Fibroblast of lung (primary cell): Measurements from ENCODE around the gene RTCB. TPM values are rescaled to one million over a fixed set of nuclear protein-coding genes. Genes with fewer than 3 reads are reported as not detected.
"Not testable (repeated sequence)": the region's sequence is repeated elsewhere in the genome, so short reads cannot be mapped to it uniquely, and the experiment has no call there.

ENCODE experiments used
- DNase-seq, 2 donors: peaks; one replicate each; pipeline versions ENCODE4 v3.0.0 to v3.0.0-alpha.2; 2010; ENCODE audit warnings: low read depth in 2 of 2
- H2AFZ ChIP-seq: 2 replicates; pipeline ENCODE4 v1.5.1; 2012; ENCODE audit warnings: low read length, control low read depth, inconsistent platforms
- H3K27ac ChIP-seq: 2 replicates; pipeline ENCODE4 v1.5.1; 2011; ENCODE audit warnings: low read length, control low read depth; ENCODE audit not compliant: insufficient read depth
- H3K27me3 ChIP-seq: 2 replicates; pipeline ENCODE4 v1.5.1; 2011; ENCODE audit warnings: mild to moderate bottlenecking, low read length; ENCODE audit not compliant: control insufficient read depth, insufficient read depth
- H3K36me3 ChIP-seq: 2 replicates; pipeline ENCODE4 v1.5.1; 2011; ENCODE audit warnings: low read length; ENCODE audit not compliant: control insufficient read depth, insufficient read depth
- H3K4me1 ChIP-seq: 2 replicates; pipeline ENCODE4 v1.5.1; 2011; ENCODE audit warnings: low read length; ENCODE audit not compliant: control insufficient read depth, insufficient read depth; ENCODE audit errors: extremely low read depth
- H3K4me2 ChIP-seq: 2 replicates; pipeline ENCODE4 v1.5.1; 2011; ENCODE audit warnings: low read length, control low read depth; ENCODE audit not compliant: insufficient read depth; ENCODE audit errors: extremely low read depth
- H3K4me3 ChIP-seq, 4 experiments: fragments of 200-600 bp in 1 of 4; sonication (generic) in 1 of 4; replicated peaks in 1 of 4; 2 replicates each; pipeline ENCODE4 v1.5.1; 2011 to 2016; ENCODE audit warnings: low read length in 4 of 4, low read depth in 3 of 4, mild to moderate bottlenecking in 3 of 4, control low read depth in 2 of 4, inconsistent platforms in 1 of 4, mixed read lengths in 1 of 4; ENCODE audit not compliant: insufficient read depth in 1 of 4; ENCODE audit errors: control extremely low read depth in 1 of 4
- H3K79me2 ChIP-seq: 2 replicates; pipeline ENCODE4 v1.5.1; 2012; ENCODE audit warnings: mild to moderate bottlenecking, low read length, inconsistent platforms; ENCODE audit not compliant: control insufficient read depth, insufficient read depth
- H3K9ac ChIP-seq: 2 replicates; pipeline ENCODE4 v1.5.1; 2011; ENCODE audit warnings: mild to moderate bottlenecking, low read length, control low read depth; ENCODE audit not compliant: insufficient read depth
- H3K9me3 ChIP-seq: 2 replicates; pipeline ENCODE4 v1.5.1; 2012; ENCODE audit warnings: low read depth, low read length; ENCODE audit not compliant: control insufficient read depth, insufficient read depth
- H4K20me1 ChIP-seq: 2 replicates; pipeline ENCODE4 v1.5.1; 2011; ENCODE audit warnings: low read length; ENCODE audit not compliant: control insufficient read depth, insufficient read depth; ENCODE audit errors: extremely low read depth
- CTCF ChIP-seq, 2 donors: IDR thresholded peaks in 1 of 2; conservative IDR thresholded peaks in 1 of 2; 1 replicate in 1 of 2; 2 replicates in 1 of 2; pipeline ENCODE4 v1.5.1; 2011 to 2012; ENCODE audit warnings: low read length in 2 of 2, control low read depth in 1 of 2, inconsistent platforms in 1 of 2, low read depth in 1 of 2, mild to moderate bottlenecking in 1 of 2
- EZH2 ChIP-seq: IDR thresholded peaks from 2 replicates; pipeline ENCODE4 v1.5.1; 2012; ENCODE audit warnings: low read length, control low read depth, mild to moderate bottlenecking; ENCODE audit errors: missing control alignments
- polyA plus RNA-seq, 2 donors: library from polyadenylated mRNA; depleted of rRNA in 1 of 2; stranded (reverse) in 1 of 2; unstranded in 1 of 2; fragments of >200 nt; gene quantifications; 2 replicates each; pipeline ENCODE4 v1.2.1, GENCODE V29; 2011 to 2012; ENCODE audit warnings: missing spikeins in 1 of 2
- total RNA-seq: library from RNA; depleted of rRNA; stranded (reverse); fragments of >200 nt; gene quantifications from 2 replicates; pipeline ENCODE4 v1.2.1, GENCODE V29; 2014

The RTCB gene
- total and polyA plus RNA-seq, 2 donors (not counting 1 experiment from before 2014, with no cell fraction given) = 88.7 to 111 TPM

GRCh38 chr22:32364210-32364609, 47.8 kb downstream of the RTCB start:
- H3K27me3 ChIP-seq = no peaks in the 10 kb centered on the region
- H2AFZ ChIP-seq = no peak overlapping the region
- no peaks in the 10 kb centered on the region for H4K20me1 ChIP-seq
- H3K4me2 ChIP-seq = no peak overlapping the region
- H3K4me1 ChIP-seq = no peaks in the 10 kb centered on the region
- no peaks in the 10 kb centered on the region for H3K36me3 ChIP-seq
- H3K9ac ChIP-seq = no peak overlapping the region
- H3K9me3 ChIP-seq = no peaks in the 10 kb centered on the region
- H3K27ac ChIP-seq = no peak overlapping the region
- no peaks in the 10 kb centered on the region for H3K79me2 ChIP-seq
- no peak for TF ChIP-seq CTCF (conservative IDR thresholded peaks at IDR 0.05 in 1 of 2, IDR thresholded peaks at IDR 0.05 in 1 of 2; ENCODE audit: low read depth in 1 of 2, low read length in 2 of 2)
- TF ChIP-seq EZH2 = no peak
- no peak for DNase-seq
- H3K4me3 ChIP-seq = no peak overlapping the region

- H3K27me3 ChIP-seq = no peaks in the 10 kb centered on the region
- H3K4me3 ChIP-seq = no peak overlapping the region
- no peaks in the 10 kb centered on the region for H3K79me2 ChIP-seq
- H3K36me3 ChIP-seq = no peaks in the 10 kb centered on the region
- H3K9ac ChIP-seq = no peak overlapping the region
- H2AFZ ChIP-seq = no peak overlapping the region
- no peaks in the 10 kb centered on the region for H3K4me1 ChIP-seq
- TF ChIP-seq EZH2 (no peak), CTCF (conservative IDR thresholded peaks at IDR 0.05 in 1 of 2, IDR thresholded peaks at IDR 0.05 in 1 of 2; ENCODE audit: low read depth in 1 of 2, low read length in 2 of 2) (no peak)
- no peaks in the 10 kb centered on the region for H3K9me3 ChIP-seq
- H4K20me1 ChIP-seq = no peaks in the 10 kb centered on the region
- H3K27ac ChIP-seq = no peak overlapping the region
- no peak overlapping the region for H3K4me2 ChIP-seq
- no peak for DNase-seq
Measured at GRCh38 chr22:32361257-32361656, 50.8 kb downstream of the RTCB start.

- H3K4me3 ChIP-seq, H3K27me3 ChIP-seq, H2AFZ ChIP-seq, H3K4me1 ChIP-seq, H3K79me2 ChIP-seq, H3K4me2 ChIP-seq, H4K20me1 ChIP-seq, H3K9me3 ChIP-seq, H3K9ac ChIP-seq, DNase-seq, H3K27ac ChIP-seq, H3K36me3 ChIP-seq: not testable (repeated sequence)
Measured at GRCh38 chr22:32360096-32360495, 52.0 kb downstream of the RTCB start.

- not testable (repeated sequence) for H4K20me1 ChIP-seq, H3K9me3 ChIP-seq, H2AFZ ChIP-seq, H3K4me3 ChIP-seq, H3K4me2 ChIP-seq, H3K36me3 ChIP-seq, H3K27ac ChIP-seq, H3K9ac ChIP-seq, H3K4me1 ChIP-seq, H3K79me2 ChIP-seq, H3K27me3 ChIP-seq, DNase-seq
Measured at GRCh38 chr22:32357567-32357966, 54.5 kb downstream of the RTCB start, which contains the start of gene RFPL3. TSS of gene RFPL3 (plus strand) at chr22:32357867. CDS start at chr22:32358072, 205 bp downstream.
